IPS-11a (cell line): ENCODE data around the gene SH2D1B.

ENCODE experiments used
- H3K4me3 ChIP-seq: one replicate; pipeline ENCODE4 v1.5.1; 2013; ENCODE audit warnings: low read depth, low read length, control low read depth

SH2D1B gene

DNA sequence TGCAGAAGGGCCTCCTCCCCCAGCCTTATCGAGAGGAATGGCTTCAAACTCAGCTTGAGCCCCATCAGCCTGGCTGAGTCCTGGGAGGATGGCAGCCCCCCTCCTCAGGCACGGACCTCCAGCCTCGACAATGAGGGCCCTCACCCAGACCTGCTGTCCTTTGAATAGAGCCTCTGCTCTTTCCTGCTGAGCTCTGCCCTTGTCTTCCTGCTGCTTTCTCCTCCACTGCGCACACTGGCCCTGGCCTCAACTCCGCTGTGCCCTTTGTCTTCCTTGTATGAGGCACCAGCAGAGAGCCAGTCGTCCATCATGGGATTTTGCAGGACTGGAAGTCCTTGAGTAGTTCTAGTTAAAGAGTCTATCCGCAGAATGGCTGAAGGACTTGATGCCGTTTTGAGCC is 28.4 kb downstream of the SH2D1B start:
- H3K4me3 ChIP-seq, result no peak overlapping the region

DNA sequence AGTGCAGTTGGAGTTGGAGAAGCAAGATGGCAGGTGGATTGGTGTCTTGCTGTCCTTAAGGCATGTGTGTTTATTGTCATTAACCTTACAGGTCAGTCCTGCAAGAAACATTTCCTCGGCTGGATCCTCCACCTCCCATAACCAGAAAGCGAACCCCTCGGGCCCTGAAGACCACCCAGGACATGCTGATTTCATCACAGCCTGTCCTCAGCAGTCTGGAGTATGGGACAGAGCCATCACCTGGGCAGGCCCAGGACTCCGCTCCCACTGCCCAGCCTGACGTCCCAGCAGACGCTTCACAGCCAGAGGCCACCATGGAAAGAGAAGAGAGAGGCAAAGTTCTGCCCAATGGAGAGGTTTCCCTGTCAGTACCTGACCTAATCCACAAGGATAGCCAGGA is 28.8 kb downstream of the SH2D1B start:
- no peak overlapping the region for H3K4me3 ChIP-seq

DNA sequence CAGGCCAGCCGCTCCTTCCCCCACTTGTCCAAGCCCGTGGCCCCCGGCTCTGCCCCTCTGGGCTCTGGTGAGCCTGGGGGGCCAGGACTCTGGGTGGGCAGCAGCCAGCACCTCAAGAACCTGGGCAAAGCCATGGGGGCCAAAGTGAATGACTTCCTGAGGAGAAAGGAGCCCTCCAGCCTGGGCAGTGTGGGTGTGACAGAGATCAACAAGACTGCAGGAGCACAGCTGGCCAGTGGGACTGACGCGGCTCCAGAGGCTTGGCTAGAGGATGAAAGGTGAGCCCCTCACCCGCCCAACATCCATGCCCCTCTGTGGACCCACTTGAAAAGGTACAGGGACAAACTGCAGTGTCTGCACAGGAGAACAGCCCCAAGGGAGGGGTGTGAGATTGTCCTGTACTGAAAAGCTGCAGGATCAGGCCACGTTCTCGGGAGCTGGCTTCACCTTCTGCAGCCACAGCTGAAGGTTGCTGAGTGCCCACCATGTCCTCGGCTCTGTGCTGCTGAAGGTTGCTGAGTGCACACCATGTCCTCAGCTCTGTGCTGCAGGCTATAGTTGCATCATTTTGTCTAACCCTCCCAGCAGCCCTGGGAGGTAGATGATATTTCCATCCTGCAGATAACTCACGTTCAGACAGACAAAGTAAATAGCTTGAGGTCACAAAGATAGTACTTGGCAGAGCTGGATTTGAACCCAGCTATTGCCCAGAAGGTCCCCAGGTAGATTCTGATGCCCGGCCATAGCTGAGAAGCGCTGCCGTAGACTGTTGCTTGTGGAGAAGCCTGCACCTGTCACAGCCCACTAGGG is 29.8 kb downstream of the SH2D1B start:
- H3K4me3 ChIP-seq, result no peak overlapping the region

DNA sequence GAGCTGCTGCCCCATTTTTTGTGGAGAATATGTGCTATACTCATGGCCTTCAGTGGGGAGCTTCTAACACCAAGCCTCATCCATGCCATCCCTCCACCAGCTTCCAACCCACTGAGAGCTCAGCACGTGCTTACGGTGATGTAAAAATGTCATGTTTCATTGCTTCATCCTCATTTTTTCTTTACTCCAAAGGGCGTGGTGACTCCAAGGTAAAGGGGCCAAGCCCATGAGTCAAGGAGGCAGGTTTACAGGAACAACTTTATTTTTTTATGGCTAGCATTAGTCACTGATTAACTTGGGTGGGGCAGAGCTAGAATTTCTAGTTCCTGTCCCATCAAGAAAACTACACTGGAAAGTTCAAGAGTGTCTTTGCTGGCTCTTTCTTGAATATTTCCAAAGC is 30.6 kb downstream of the SH2D1B start, which contains the start of gene C1orf226:
C1orf226 (plus strand) TSS at position 346 of the 400 bp plus-strand sequence. CDS start 174 bp downstream, outside the sequence.
- H3K4me3 ChIP-seq, result no peak within 1 kb of the TSS

DNA sequence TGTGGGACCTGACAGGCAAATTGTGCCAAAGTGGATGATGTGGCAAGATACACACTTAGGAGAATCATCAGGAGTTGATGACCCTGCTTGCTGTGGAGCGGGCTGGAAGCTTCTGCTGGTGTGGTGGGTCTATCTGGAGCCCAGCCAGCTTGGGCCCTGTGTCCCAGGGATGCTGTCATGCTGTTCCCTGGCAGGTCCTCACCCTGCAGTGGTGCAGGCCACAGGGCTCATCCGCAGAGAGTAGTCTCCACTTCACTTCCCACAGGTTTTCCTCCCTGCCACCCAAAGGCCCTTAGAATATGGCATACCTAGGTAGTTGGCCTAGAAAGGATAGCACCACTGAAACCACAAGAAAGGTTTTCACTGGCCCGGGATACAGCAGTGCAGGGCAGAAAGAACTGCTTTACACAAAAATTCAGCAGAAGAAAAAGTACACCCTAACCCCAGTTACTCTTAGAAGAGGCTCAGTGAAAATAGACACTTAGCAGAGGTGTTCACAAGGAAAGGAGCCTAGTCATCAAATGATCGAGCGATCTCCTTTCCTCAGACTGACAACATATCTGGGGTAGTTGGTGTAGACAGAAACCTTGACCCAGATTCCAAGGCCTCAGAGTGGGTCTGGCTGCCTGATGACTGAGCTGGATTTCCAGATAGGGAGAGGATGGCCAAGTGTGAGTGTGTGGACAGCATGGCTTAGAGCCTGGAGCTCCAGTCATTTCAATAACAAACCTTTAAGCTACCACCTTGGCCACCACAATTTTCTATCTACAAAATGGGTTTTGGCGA is 31.7 kb downstream of the SH2D1B start:
- H3K4me3 ChIP-seq, result no peak overlapping the region

DNA sequence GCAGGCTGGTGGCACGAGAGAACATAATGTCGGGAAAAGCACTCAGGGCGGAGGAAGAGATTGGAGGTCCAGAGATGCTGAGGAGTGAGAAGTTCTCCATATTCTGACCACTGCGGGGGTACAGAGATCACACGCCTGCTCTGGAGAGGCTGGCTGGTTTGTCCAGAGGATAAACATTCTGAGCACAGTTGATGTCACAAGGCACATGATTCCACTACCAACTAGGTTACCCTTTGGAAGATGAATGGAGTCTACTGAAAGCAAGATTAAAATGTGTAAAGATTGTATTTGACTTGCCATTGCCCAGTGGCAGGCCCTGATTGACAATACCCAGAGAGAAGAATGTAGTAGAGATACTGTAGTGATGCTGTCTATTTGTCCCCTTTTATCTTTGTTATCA is 35.2 kb downstream of the SH2D1B start, which contains the start of gene SPATA46:
SPATA46 (minus strand) TSS at position 164 of the 400 bp plus-strand sequence; CDS start at position 100, 64 bp downstream.
- no peak within 1 kb of the TSS for H3K4me3 ChIP-seq

DNA sequence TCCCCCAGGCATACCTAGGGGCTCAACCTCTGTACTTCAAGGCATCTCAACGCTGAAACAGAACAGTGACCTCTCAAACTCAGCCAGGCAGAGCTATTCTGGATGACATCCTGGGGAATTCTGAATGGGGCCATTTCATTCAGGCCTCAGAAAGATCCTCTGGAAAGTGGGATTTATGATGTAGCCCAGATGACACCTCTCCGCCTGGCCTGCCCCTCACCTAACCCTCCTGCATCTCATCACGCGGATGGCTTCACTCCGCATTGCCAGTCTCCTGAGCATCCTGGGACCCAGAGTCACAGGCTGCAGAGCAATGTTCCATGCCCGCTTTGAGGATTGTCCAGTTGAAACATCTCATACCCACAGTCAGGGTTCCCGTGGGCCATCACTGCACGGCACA is 36.5 kb downstream of the SH2D1B start:
- no peak overlapping the region for H3K4me3 ChIP-seq

DNA sequence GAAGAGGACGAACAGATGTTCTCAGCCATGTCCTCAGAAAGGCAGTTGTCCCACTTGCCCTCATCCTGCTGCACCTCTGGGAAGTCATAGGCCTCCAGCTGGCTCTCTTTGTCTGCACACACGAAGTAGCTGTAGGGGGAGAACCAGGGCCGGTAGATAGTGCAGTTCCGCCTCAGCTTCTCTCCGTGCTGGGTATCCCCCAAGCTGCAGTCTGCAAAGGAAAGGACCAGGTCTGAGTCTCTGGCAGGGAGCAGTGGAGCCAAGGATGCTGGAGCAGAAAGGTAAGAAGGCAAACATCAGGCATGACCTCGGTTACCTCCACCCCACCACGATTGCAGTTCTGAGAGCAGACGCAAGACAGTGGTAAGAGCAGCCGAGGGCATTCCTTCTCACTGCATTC is 37.5 kb downstream of the SH2D1B start:
- no peak overlapping the region for H3K4me3 ChIP-seq

DNA sequence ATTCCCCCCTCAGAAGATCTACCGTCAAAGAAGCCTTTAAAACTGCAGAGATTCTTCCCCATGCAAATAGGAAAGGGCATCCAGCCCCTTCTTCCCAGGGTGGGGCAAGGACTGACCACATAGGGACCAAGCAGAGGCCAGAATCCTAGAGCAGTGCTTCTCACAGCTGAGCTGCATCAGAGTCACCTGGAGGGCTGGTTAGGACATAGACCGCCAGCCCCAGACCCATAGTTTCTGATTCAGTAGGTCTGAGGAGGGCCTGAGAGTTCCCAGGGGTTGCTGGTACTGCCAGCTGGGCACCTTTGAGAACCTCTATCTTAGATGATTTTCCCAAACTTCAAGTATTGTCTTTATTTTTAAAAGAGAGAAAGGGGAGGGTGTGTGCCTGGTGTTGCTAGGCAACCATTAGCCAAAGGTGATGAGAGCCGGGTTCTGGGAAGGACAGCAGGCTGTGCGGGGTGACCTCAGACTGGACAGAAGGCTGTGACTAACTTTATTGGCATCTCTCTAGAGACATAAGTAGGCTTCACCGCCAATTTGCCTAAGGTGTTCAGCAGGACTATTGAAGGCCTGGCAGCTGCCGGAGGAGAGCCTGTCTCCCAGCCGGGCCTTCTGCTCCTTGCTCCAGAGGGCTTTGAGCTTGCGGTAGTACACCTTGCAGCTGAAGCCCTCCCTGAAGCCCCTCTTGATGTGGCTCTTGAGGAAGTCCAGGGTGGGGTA is 38.2 kb downstream of the SH2D1B start:
- H3K4me3 ChIP-seq, result no peak overlapping the region

DNA sequence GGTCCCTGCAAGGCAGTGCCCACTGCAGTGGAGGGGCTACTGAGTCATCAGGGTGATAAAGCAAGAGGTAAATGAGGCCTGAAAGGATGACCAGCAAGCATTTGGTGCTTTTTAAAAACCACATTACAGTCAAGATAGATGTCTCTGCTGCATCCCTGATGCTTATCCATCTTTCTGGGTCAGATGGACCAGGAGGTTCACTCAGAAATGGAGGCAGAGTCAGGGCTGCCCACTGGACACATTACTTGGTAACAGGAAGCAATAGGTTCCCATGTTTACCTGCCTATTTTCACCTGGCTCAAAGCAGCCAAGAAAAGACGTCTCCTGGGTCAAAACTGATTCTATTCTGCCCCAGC is 38.9 kb downstream of the SH2D1B start:
- no peak overlapping the region for H3K4me3 ChIP-seq

DNA sequence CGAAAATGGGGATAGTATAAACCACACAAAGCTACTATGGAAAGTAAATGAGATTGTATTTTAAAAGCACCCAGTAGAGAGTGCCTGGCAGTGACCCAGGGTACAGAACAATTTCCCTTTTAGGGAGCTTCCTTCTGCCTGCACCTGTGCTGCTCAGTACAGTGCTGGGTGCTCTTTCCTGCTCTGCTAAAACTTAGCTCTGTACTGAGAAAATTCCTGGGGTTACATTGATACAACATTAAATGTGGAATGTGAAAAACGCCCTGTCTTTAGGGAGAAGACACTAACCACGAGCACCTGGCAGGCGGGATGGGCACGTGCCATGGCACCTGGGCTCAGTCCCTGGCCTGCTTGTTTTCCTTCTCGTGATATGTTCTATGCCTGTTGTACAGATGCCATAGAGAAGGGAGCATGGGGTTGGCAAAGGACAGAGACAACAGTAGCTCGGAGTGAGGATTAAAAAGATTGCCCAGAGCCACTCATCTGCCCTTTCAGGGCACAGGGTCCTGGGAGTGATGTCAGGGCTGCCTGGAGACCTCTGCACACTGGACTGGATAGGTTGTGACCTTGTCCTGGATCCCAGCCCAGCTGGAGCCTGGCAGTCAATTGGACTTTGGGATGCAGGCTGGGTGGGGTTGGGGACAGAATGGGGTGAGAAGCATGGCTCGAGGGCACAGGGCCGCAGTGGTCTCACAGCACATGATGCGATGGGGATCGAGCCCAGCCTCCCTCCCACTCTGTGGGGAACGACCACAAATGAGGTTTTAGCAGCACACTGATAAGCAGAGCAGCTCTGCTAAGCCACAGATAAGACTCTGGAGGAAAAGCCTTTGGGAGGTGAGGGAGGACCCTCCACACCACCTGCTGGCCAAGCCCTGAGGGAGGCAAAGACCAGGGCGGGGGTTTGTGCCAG is 39.5 kb downstream of the SH2D1B start:
- H3K4me3 ChIP-seq, result no peak overlapping the region

DNA sequence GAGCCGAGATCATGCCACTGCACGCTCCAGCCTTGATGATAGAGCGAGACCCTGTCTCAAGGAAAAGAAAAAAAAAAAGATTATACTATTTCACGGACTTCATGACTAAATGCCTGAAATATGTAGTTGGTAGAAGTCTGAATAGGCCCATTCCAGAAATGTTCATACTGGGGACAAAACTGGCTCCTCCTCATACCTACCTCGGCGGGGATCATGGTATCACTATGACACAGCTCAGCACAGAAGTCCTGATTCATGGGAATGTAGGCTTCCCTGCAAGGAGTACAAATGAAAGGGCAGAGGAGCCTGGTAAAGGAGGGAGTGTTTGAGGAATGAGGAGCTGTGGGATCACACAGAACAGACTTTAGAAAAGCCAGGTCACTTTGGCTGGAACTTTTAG is 40.3 kb downstream of the SH2D1B start:
- H3K4me3 ChIP-seq, result no peak overlapping the region

DNA sequence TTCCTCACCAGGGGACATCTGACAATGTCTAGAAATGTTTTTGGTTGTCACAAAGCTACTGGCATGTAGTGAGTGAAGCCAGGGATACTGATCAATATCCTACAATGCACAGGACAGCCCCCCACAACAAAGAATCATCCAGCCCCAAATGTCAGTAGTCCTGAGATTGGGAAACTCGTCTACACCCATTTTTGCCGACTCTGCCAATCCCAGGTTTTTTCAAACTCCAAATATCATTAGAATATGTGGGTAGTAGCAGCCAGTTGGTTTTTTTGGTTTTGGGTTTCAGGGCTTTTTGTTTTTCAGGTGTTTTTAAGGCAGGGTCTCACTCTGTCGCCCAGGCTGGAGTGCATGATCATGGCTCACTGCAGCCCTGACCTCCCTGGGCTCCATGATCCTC is 41.2 kb downstream of the SH2D1B start:
- no peak overlapping the region for H3K4me3 ChIP-seq

DNA sequence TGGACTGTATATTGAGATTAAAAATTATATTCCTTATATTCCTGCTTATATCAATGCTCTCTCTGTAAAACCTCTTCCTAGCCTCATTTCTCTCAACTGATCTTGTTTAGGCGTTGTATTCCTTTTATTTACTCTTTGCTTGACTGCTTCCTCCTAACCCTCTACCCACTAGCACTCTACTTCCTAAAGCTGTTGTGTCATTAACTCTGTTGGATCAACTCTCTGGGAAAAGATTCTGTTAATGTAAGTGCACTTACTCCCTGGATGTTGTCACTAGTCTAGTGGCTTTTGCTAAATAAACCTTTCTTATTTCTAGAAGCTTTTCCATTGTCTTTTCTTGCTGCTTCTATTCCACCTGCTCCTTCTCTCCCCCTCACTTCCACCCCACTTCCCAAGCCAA is 41.8 kb downstream of the SH2D1B start:
- no peak overlapping the region for H3K4me3 ChIP-seq

DNA sequence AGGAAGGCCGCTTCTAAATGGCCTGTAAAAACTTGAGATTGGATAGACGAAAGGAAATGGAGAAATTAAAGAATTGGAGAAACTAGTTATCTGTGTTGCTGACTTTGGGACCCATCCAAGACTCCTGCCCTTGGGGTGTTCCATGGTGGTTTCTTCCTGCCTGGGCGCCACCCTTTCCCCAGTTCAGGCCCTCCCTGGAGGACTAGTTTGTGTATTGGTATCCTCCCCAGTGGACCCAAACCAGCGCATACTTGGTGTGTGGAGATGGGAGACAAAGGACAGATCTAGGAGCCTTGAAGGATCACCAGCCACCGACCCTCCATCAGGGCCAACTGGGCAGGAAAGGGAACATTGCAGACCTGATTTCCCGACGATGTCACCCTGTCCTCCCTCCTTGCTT is 42.4 kb downstream of the SH2D1B start:
- H3K4me3 ChIP-seq, result no peak overlapping the region

DNA sequence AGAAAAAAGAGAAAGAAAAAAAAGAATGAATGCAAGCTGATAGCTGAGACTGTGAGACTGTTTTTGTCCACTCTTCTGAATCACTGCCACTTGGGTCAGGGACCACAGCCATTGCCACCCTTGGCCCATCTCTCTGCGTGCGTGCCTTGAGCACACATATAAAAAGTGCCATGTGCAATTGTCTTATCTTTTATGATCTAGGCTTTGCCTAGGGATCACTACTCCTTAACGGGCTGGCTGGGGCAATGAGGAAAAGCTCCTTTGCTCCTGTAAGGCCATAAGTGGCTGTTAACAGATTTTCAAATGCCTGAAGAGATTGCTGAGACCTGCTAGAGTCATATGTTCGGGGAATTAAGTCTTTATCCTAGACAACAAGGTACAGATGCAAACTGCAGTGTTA is 43.5 kb downstream of the SH2D1B start:
- no peak overlapping the region for H3K4me3 ChIP-seq

DNA sequence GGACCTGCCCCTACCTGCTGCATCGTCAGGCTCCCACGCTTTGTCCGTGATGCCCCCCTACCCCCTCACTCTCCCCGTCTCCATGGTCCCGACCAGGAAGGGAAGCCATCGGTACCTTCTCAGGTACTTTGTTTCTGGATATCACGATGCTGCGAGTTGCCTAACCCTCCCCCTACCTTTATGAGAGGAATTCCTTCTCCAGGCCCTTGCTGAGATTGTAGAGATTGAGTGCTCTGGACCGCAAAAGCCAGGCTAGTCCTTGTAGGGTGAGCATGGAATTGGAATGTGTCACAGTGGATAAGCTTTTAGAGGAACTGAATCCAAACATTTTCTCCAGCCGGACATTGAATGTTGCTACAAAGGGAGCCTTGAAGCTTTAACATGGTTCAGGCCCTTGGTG is 44.2 kb downstream of the SH2D1B start:
- no peak overlapping the region for H3K4me3 ChIP-seq

DNA sequence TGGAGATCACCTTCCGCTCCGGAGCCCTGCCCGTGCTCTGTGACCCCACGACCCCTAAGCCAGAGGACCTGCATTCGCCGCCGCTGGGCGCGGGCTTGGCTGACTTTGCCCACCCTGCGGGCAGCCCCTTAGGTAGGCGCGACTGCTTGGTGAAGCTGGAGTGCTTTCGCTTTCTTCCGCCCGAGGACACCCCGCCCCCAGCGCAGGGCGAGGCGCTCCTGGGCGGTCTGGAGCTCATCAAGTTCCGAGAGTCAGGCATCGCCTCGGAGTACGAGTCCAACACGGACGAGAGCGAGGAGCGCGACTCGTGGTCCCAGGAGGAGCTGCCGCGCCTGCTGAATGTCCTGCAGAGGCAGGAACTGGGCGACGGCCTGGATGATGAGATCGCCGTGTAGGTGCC is 44.9 kb downstream of the SH2D1B start:
- H3K4me3 ChIP-seq, result no peak overlapping the region

DNA sequence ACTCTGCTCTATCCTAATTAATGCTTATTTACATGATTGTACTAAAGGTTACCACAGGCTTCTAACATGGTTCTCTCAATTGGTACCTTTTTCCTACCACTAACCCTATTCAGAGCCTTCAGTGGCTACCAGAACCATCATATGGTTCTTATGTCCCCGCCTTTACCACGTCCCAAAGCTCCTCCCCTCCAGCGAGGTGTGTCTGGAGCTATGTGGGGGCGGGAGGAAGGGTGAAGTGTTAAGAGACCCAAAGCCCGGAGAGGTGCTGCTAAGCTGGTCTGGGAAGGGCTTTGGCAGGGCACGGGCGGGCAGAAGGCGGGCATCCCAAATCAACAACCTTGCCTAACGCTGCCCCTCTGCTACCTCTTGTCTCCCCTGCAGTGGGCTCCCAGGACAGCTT is 45.3 kb downstream of the SH2D1B start:
- no peak overlapping the region for H3K4me3 ChIP-seq

DNA sequence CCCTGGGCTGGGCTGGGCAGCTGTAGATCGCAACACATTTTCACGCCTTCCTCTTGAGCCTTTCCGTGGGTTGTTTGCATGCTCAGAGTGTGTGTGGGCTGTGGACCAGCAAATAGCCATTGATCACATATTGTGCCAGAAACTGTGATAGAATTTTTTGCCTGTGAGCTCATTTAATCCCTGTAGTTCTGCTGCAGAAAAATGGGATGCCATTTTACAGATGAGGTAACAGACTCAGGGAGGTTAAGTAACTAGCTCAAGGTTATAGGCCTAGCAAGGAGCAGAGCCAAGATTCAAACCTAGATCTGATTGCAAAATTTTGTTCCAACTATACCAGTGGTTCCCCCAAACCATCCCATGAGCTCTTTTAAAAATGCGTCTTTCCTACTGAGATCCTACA is 45.8 kb downstream of the SH2D1B start:
- H3K4me3 ChIP-seq, result no peak overlapping the region
